Peyer's patch (tissue), 4 donors: Measurements from ENCODE around the gene RBM33. TPM values are rescaled to one million over a fixed set of nuclear protein-coding genes. Genes with fewer than 3 reads are reported as not detected.
"Not testable (repeated sequence)": the region's sequence is repeated elsewhere in the genome, so short reads cannot be mapped to it uniquely, and the experiment has no call there.

Source experiments
- DNase-seq, 3 donors: peaks; one replicate each; pipeline ENCODE4 v3.0.0-alpha.2; 2017 to 2019
- H3K27ac ChIP-seq, 4 donors: fragments of 200-600 bp; sonication (generic); one replicate each; pipeline ENCODE4 v1.5.1; 2016 to 2019
- H3K27me3 ChIP-seq, 2 donors: fragments of 200-600 bp; sonication (generic); one replicate each; pipeline ENCODE4 v1.5.1; 2019
- H3K36me3 ChIP-seq, 3 donors: fragments of 200-600 bp; sonication (generic); one replicate each; pipeline ENCODE4 v1.5.1; 2016 to 2019
- H3K4me1 ChIP-seq, 4 donors: fragments of 200-600 bp; sonication (generic); one replicate each; pipeline ENCODE4 v1.5.1; 2016 to 2019
- H3K4me3 ChIP-seq, 4 donors: fragments of 200-600 bp; sonication (generic); 1 replicate in 3 of 4; 2 replicates in 1 of 4; pipeline ENCODE4 v1.5.1; 2016 to 2019; ENCODE audit warnings: mild to moderate bottlenecking in 1 of 4
- H3K9me3 ChIP-seq, 4 donors: fragments of 200-600 bp; sonication (generic); one replicate each; pipeline ENCODE4 v1.5.1; 2016 to 2019; ENCODE audit warnings: mild to moderate bottlenecking in 1 of 4
- CTCF ChIP-seq, 6 experiments: fragments of 450-650 bp in 4 of 6; fragments of 200-600 bp in 2 of 6; sonication (generic) in 1 of 6; IDR thresholded peaks; one replicate each; pipeline ENCODE4 v1.5.1; 2017 to 2019; ENCODE audit warnings: antibody characterized with exemption in 6 of 6, mild to moderate bottlenecking in 3 of 6, moderate library complexity in 1 of 6
- POLR2A ChIP-seq, 2 donors: fragments of 450-650 bp; IDR thresholded peaks; one replicate each; pipeline ENCODE4 v1.5.1; 2017; ENCODE audit warnings: antibody characterized with exemption in 2 of 2, mild to moderate bottlenecking in 2 of 2, moderate library complexity in 2 of 2
- total RNA-seq, 4 donors: library from RNA; depleted of rRNA; stranded (reverse); fragments of >200 nt; gene quantifications; one replicate each; pipeline ENCODE4 v1.1.0, GENCODE V29; 2016

Gene RBM33
- total RNA-seq, 4 donors from 2014 or later, result 87.4 to 191 (median 123) TPM

GRCh38 chr7:155685070-155685790 is 40.8 kb downstream of the RBM33 start:
- TF ChIP-seq POLR2A (IDR thresholded peaks at IDR 0.05) (no peak), CTCF (IDR thresholded peaks at IDR 0.05) (no peak)
- Histone ChIP-seq H3K36me3 (peaks cover 0 to 26% (median 0%) of the 10 kb centered on the region in 3 donors), H3K27me3 (no peaks in the 10 kb centered on the region), H3K4me3 (no peak overlapping the region), H3K9me3 (no peaks in the 10 kb centered on the region), H3K27ac (no peak overlapping the region), H3K4me1 (no peaks in the 10 kb centered on the region)
- DNase-seq, result no peak

GRCh38 chr7:155685791-155686160 is 41.3 kb downstream of the RBM33 start:
- peaks cover 0 to 20% (median 0%) of the 10 kb centered on the region in 3 donors for H3K36me3 ChIP-seq

GRCh38 chr7:155686620-155687324 is 42.3 kb downstream of the RBM33 start:
- not testable (repeated sequence) for H3K4me3 ChIP-seq, DNase-seq, H3K4me1 ChIP-seq, H3K27me3 ChIP-seq, H3K27ac ChIP-seq, H3K9me3 ChIP-seq
- H3K36me3 ChIP-seq, result peaks cover 0 to 13% (median 0%) of the 10 kb centered on the region in 3 donors

More at GRCh38 chr7:155685791-155686160, 41.3 kb downstream of the RBM33 start:
- no peak for DNase-seq
- Histone ChIP-seq H3K9me3 (no peaks in the 10 kb centered on the region), H3K27ac (no peak overlapping the region), H3K27me3 (no peaks in the 10 kb centered on the region), H3K4me1 (no peaks in the 10 kb centered on the region), H3K4me3 (no peak overlapping the region)
- TF ChIP-seq POLR2A (IDR thresholded peaks at IDR 0.05) (no peak), CTCF (IDR thresholded peaks at IDR 0.05) (no peak)

GRCh38 chr7:155688237-155688636 is 43.8 kb downstream of the RBM33 start:
- not testable (repeated sequence) for H3K27ac ChIP-seq, DNase-seq

GRCh38 chr7:155690655-155691054 is 46.2 kb downstream of the RBM33 start:
- not testable (repeated sequence) for H3K36me3 ChIP-seq, H3K27me3 ChIP-seq, H3K27ac ChIP-seq, DNase-seq, H3K9me3 ChIP-seq, H3K4me3 ChIP-seq, H3K4me1 ChIP-seq

More at GRCh38 chr7:155688237-155688636, 43.8 kb downstream of the RBM33 start:
- not testable (repeated sequence) for H3K4me1 ChIP-seq, H3K9me3 ChIP-seq, H3K4me3 ChIP-seq, H3K27me3 ChIP-seq
- H3K36me3 ChIP-seq, result peaks cover 0 to 13% (median 0%) of the 10 kb centered on the region in 3 donors

- Histone ChIP-seq H3K4me3 (no peak overlapping the region), H3K27ac (no peak overlapping the region), H3K36me3 (no peaks in the 10 kb centered on the region), H3K9me3 (no peaks in the 10 kb centered on the region), H3K4me1 (peaks cover 0 to 6% (median 0%) of the 10 kb centered on the region in 4 donors), H3K27me3 (no peaks in the 10 kb centered on the region)
- TF ChIP-seq CTCF (IDR thresholded peaks at IDR 0.05) (no peak), POLR2A (IDR thresholded peaks at IDR 0.05) (no peak)
- no peak for DNase-seq
Observed at GRCh38 chr7:155692317-155692716, 47.9 kb downstream of the RBM33 start.

- Histone ChIP-seq H3K4me3 (no peak overlapping the region), H3K27me3 (no peaks in the 10 kb centered on the region), H3K4me1 (peaks cover 0 to 6% (median 0%) of the 10 kb centered on the region in 4 donors), H3K9me3 (no peaks in the 10 kb centered on the region), H3K27ac (no peak overlapping the region), H3K36me3 (no peaks in the 10 kb centered on the region)
- no peak for TF ChIP-seq POLR2A (IDR thresholded peaks at IDR 0.05)
- DNase-seq, result no peak
Observed at GRCh38 chr7:155693826-155694225, 49.4 kb downstream of the RBM33 start.
